H9 (cell line): ENCODE measurements around the gene LAP3. TPM values are rescaled to one million over a fixed set of nuclear protein-coding genes. Genes with fewer than 3 reads are reported as not detected.

ENCODE experiments used
- DNase-seq: peaks from one replicate; pipeline ENCODE4 v3.0.0-alpha.2; 2017
- H2AFZ ChIP-seq: one replicate; pipeline ENCODE4 v1.6.1; 2013; ENCODE audit warnings: mild to moderate bottlenecking, low read length, control low read depth, moderate library complexity
- H2AK5ac ChIP-seq: 2 replicates; pipeline ENCODE4 v1.6.1; 2013; ENCODE audit warnings: low read length, control low read depth, mixed read lengths; ENCODE audit not compliant: insufficient read length
- H2BK120ac ChIP-seq: one replicate; pipeline ENCODE4 v1.6.1; 2013; ENCODE audit warnings: low read depth, mild to moderate bottlenecking, low read length, control low read depth, inconsistent platforms; ENCODE audit not compliant: poor library complexity, severe bottlenecking
- H2BK12ac ChIP-seq: 2 replicates; pipeline ENCODE4 v1.6.1; 2013; ENCODE audit warnings: low read length, control low read depth, mixed read lengths, low read depth; ENCODE audit not compliant: insufficient read length
- H2BK15ac ChIP-seq: 2 replicates; pipeline ENCODE4 v1.6.1; 2013; ENCODE audit warnings: low read depth, low read length, control low read depth
- H2BK20ac ChIP-seq: one replicate; pipeline ENCODE4 v1.6.1; 2013; ENCODE audit warnings: low read depth, mild to moderate bottlenecking, low read length, control low read depth, inconsistent platforms; ENCODE audit not compliant: poor library complexity, severe bottlenecking
- H2BK5ac ChIP-seq: 2 replicates; pipeline ENCODE4 v1.6.1; 2013; ENCODE audit warnings: low read length, control low read depth, mixed read lengths; ENCODE audit not compliant: insufficient read length
- H3K14ac ChIP-seq: 2 replicates; pipeline ENCODE4 v1.6.1; 2013; ENCODE audit warnings: low read length, control low read depth; ENCODE audit not compliant: insufficient read depth
- H3K18ac ChIP-seq: 2 replicates; pipeline ENCODE4 v1.6.1; 2013; ENCODE audit warnings: low read depth, mild to moderate bottlenecking, mixed read lengths, low read length, control low read depth; ENCODE audit not compliant: insufficient read length
- H3K23ac ChIP-seq: 2 replicates; pipeline ENCODE4 v1.6.1; 2013; ENCODE audit warnings: low read length, control low read depth, mixed read lengths, low read depth; ENCODE audit not compliant: insufficient read length
- H3K23me2 ChIP-seq: 2 replicates; pipeline ENCODE4 v1.6.1; 2013; ENCODE audit warnings: low read depth, mild to moderate bottlenecking, mixed read lengths, low read length, control low read depth; ENCODE audit not compliant: insufficient read length, poor library complexity, severe bottlenecking
- H3K27ac ChIP-seq: 2 replicates; pipeline ENCODE4 v1.5.1; 2013; ENCODE audit warnings: low read length, control low read depth, mixed read lengths, low read depth; ENCODE audit not compliant: insufficient read length
- H3K27me3 ChIP-seq: 2 replicates; pipeline ENCODE4 v1.6.1; 2013; ENCODE audit warnings: low read length, control low read depth, inconsistent platforms; ENCODE audit not compliant: insufficient read depth
- H3K4ac ChIP-seq: 2 replicates; pipeline ENCODE4 v1.6.1; 2013; ENCODE audit warnings: low read depth, mild to moderate bottlenecking, control low read depth, inconsistent platforms, low read length, moderate library complexity
- H3K4me1 ChIP-seq: 2 replicates; pipeline ENCODE4 v1.6.1; 2013; ENCODE audit warnings: low read length, control low read depth, inconsistent platforms; ENCODE audit not compliant: insufficient read depth
- H3K4me2 ChIP-seq: 2 replicates; pipeline ENCODE4 v1.6.1; 2013; ENCODE audit warnings: low read length, control low read depth, mixed read lengths; ENCODE audit not compliant: insufficient read length, insufficient read depth
- H3K56ac ChIP-seq: 2 replicates; pipeline ENCODE4 v1.6.1; 2013; ENCODE audit warnings: low read depth, mild to moderate bottlenecking, mixed read lengths, low read length, control low read depth; ENCODE audit not compliant: insufficient read length
- H3K79me1 ChIP-seq: 2 replicates; pipeline ENCODE4 v1.6.1; 2013; ENCODE audit warnings: low read depth, mild to moderate bottlenecking, moderate library complexity, low read length, control low read depth, inconsistent platforms; ENCODE audit not compliant: insufficient read depth, poor library complexity, severe bottlenecking
- H3K79me2 ChIP-seq: 2 replicates; pipeline ENCODE4 v1.6.1; 2013; ENCODE audit warnings: low read length, control low read depth, inconsistent platforms; ENCODE audit not compliant: insufficient read depth
- H3K9ac ChIP-seq: 2 replicates; pipeline ENCODE4 v1.6.1; 2013; ENCODE audit warnings: low read length, control low read depth, mixed read lengths; ENCODE audit not compliant: insufficient read length; ENCODE audit errors: extremely low read depth
- H3K9me3 ChIP-seq: one replicate; pipeline ENCODE4 v1.6.1; 2013; ENCODE audit warnings: low read depth, low read length, inconsistent platforms; ENCODE audit not compliant: control insufficient read depth
- H3T11ph ChIP-seq: one replicate; pipeline ENCODE4 v1.6.1; 2013; ENCODE audit warnings: mild to moderate bottlenecking, low read length, control low read depth, inconsistent platforms
- H4K20me1 ChIP-seq: one replicate; pipeline ENCODE4 v1.6.1; 2013; ENCODE audit not compliant: control insufficient read depth, insufficient read length, insufficient read depth
- H4K5ac ChIP-seq: 2 replicates; pipeline ENCODE4 v1.6.1; 2013; ENCODE audit warnings: low read depth, mild to moderate bottlenecking, mixed read lengths, low read length, control low read depth; ENCODE audit not compliant: insufficient read length
- H4K8ac ChIP-seq: replicated peaks from 2 replicates; pipeline ENCODE4 v1.6.1; 2013; ENCODE audit warnings: low read length, control low read depth, mixed read lengths, low read depth; ENCODE audit not compliant: insufficient read length
- H4K91ac ChIP-seq: 2 replicates; pipeline ENCODE4 v1.6.1; 2013; ENCODE audit warnings: low read depth, mild to moderate bottlenecking, moderate library complexity, mixed read lengths, low read length, control low read depth; ENCODE audit not compliant: insufficient read length
- H3K27ac Mint-ChIP-seq, 3 experiments: 2 replicates in 2 of 3; 3 replicates in 1 of 3; pipeline ENCODE4 v1.8.0; 2020 to 2021; ENCODE audit warnings: mixed read lengths in 3 of 3, mild to moderate bottlenecking in 1 of 3, moderate library complexity in 1 of 3
- H3K27me3 Mint-ChIP-seq: 2 replicates; pipeline ENCODE4 v1.8.0; 2021; ENCODE audit warnings: low read depth, mild to moderate bottlenecking, moderate library complexity, mixed read lengths
- H3K36me3 Mint-ChIP-seq, 3 experiments: 2 replicates in 2 of 3; 3 replicates in 1 of 3; pipeline ENCODE4 v1.8.0; 2020 to 2021; ENCODE audit warnings: low read depth in 3 of 3, mixed read lengths in 3 of 3; ENCODE audit not compliant: insufficient read depth in 1 of 3
- H3K4me1 Mint-ChIP-seq, 2 experiments: 2 replicates each; pipeline ENCODE4 v1.8.0; 2020; ENCODE audit warnings: mixed read lengths in 2 of 2
- H3K4me3 Mint-ChIP-seq, 2 experiments: 2 replicates in 1 of 2; 3 replicates in 1 of 2; pipeline ENCODE4 v1.8.0; 2020 to 2021; ENCODE audit warnings: mild to moderate bottlenecking in 2 of 2, mixed read lengths in 2 of 2, moderate library complexity in 1 of 2
- H3K9me3 Mint-ChIP-seq, 2 experiments: 2 replicates in 1 of 2; 3 replicates in 1 of 2; pipeline ENCODE4 v1.8.0; 2020; ENCODE audit warnings: mild to moderate bottlenecking in 2 of 2, mixed read lengths in 2 of 2, moderate library complexity in 1 of 2
- WGBS: extraction: QIAGEN DNeasy Blood & Tissue Kit; methylation state at CpG from one replicate; pipeline ENCODE4 v1.1.7; 2013; ENCODE audit warnings: missing lambda C conversion rate, low lambda C conversion rate, mixed read lengths; ENCODE audit not compliant: insufficient read length; ENCODE audit errors: extremely low coverage; 5-methylcytosine and 5-hydroxymethylcytosine counted together
- total RNA-seq: library from RNA; stranded (reverse); gene quantifications from 2 replicates; pipeline ENCODE4 v1.2.1, GENCODE V29; 2021
- TF ChIP-seq, protein P1 (sequence below): fragments of 200-600 bp; sonication (generic); conservative IDR thresholded peaks from 3 replicates; pipeline ENCODE4 v1.8.0; 2021; ENCODE audit warnings: antibody characterized with exemption, mild to moderate bottlenecking

The LAP3 gene
- total RNA-seq, 1 experiment from 2014 or later, result 53.2 TPM

DNA sequence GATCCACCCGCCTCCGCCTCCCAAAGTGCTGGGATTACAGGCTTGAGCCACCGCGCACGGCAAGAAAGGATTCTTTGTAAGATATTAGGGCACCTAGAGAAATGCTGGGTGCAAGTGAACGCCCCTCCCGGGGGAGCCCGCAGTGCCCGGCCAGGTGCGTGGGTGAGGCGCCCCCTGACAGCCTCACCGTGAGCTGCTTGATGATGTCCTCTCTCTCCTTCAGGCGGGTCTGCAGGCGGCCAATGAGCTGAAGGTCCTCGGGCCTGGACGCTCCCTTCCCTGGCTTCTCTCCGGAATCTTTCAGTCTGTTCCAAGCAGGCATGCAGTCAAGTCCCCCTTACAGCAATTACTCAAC, 59.3 kb downstream of the LAP3 start:
- H3K79me1 ChIP-seq, result no peaks in the 10 kb centered on the region
- Mint-ChIP-seq H3K27me3 (no peaks in the 10 kb centered on the region), H3K36me3 (peaks cover 21 to 50% (median 37%) of the 10 kb centered on the region in 3 experiments; a peak in 6 of 7 replicates), H3K4me3 (no peak overlapping the region), H3K9me3 (no peaks in the 10 kb centered on the region), H3K27ac (peak overlapping the region in 1 of 3 experiments; percentile 91; a peak in 2 of 7 replicates), H3K4me1 (peaks cover 2 to 3% of the 10 kb centered on the region in 2 experiments; a peak in 2 of 4 replicates)
- no peaks in the 10 kb centered on the region for H3K9me3 ChIP-seq
- no peak overlapping the region for H2BK20ac ChIP-seq
- H2BK5ac ChIP-seq, result no peak overlapping the region
- no peaks in the 10 kb centered on the region for H3K79me2 ChIP-seq
- H3K4me2 ChIP-seq, result no peak overlapping the region
- no peaks in the 10 kb centered on the region for H3K23me2 ChIP-seq
- no peak overlapping the region for H3K18ac ChIP-seq
- no peaks in the 10 kb centered on the region for H3K27me3 ChIP-seq
- no peak overlapping the region for H2AK5ac ChIP-seq
- H4K8ac ChIP-seq, result no peak overlapping the region
- H2BK15ac ChIP-seq, result no peak overlapping the region
- H4K5ac ChIP-seq, result no peak overlapping the region
- no peak overlapping the region for H3K4ac ChIP-seq
- no peak for DNase-seq
- H3T11ph ChIP-seq, result no peak overlapping the region
- H3K56ac ChIP-seq, result no peak overlapping the region
- H3K27ac ChIP-seq, result no peak overlapping the region
- no peaks in the 10 kb centered on the region for H4K20me1 ChIP-seq
- no peak overlapping the region for H2BK120ac ChIP-seq
- H3K23ac ChIP-seq, result no peak overlapping the region
- TF ChIP-seq, protein P1, sequence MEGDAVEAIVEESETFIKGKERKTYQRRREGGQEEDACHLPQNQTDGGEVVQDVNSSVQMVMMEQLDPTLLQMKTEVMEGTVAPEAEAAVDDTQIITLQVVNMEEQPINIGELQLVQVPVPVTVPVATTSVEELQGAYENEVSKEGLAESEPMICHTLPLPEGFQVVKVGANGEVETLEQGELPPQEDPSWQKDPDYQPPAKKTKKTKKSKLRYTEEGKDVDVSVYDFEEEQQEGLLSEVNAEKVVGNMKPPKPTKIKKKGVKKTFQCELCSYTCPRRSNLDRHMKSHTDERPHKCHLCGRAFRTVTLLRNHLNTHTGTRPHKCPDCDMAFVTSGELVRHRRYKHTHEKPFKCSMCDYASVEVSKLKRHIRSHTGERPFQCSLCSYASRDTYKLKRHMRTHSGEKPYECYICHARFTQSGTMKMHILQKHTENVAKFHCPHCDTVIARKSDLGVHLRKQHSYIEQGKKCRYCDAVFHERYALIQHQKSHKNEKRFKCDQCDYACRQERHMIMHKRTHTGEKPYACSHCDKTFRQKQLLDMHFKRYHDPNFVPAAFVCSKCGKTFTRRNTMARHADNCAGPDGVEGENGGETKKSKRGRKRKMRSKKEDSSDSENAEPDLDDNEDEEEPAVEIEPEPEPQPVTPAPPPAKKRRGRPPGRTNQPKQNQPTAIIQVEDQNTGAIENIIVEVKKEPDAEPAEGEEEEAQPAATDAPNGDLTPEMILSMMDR, result no peak
- no peak overlapping the region; the same call in 1 of the 2 replicates for H3K14ac ChIP-seq
- no CpG with 5 or more reads among the region's 17 CpGs for WGBS
- H3K9ac ChIP-seq, result no peak overlapping the region
- no peak overlapping the region for H2AFZ ChIP-seq
- no peak overlapping the region for H4K91ac ChIP-seq
- H3K4me1 ChIP-seq, result no peaks in the 10 kb centered on the region
- H2BK12ac ChIP-seq, result no peak overlapping the region
